Neural progenitor cell (in vitro differentiated cells): ENCODE results near the gene PSMD5. TPM values are rescaled to one million over a fixed set of nuclear protein-coding genes. Genes with fewer than 3 reads are reported as not detected.

ENCODE experiments used
- DNase-seq: peaks from one replicate; pipeline ENCODE4 v3.0.0-alpha.2; 2016; ENCODE audit warnings: low spot score
- H2AFZ ChIP-seq: fragments of 200-600 bp; sonication (generic); replicated peaks from 2 replicates; pipeline ENCODE4 v1.6.1; 2016; ENCODE audit warnings: antibody characterized with exemption
- H3F3A ChIP-seq: fragments of 200-600 bp; sonication (generic); 2 replicates; pipeline ENCODE4 v1.6.1; 2016; ENCODE audit warnings: antibody characterized with exemption, low read depth
- H3K27ac ChIP-seq: fragments of 200-600 bp; sonication (generic); 2 replicates; pipeline ENCODE4 v1.5.1; 2016; ENCODE audit warnings: mild to moderate bottlenecking
- H3K27me3 ChIP-seq: fragments of 200-600 bp; sonication (generic); 2 replicates; pipeline ENCODE4 v1.6.1; 2016; ENCODE audit warnings: mild to moderate bottlenecking, moderate library complexity
- H3K36me3 ChIP-seq: fragments of 200-600 bp; sonication (generic); 2 replicates; pipeline ENCODE4 v1.5.1; 2016
- H3K4me1 ChIP-seq: fragments of 200-600 bp; sonication (generic); 2 replicates; pipeline ENCODE4 v1.6.1; 2016; ENCODE audit warnings: mixed run types
- H3K4me2 ChIP-seq: fragments of 200-600 bp; sonication (generic); 2 replicates; pipeline ENCODE4 v1.6.1; 2016
- H3K4me3 ChIP-seq: fragments of 200-600 bp; sonication (generic); 2 replicates; pipeline ENCODE4 v1.5.1; 2016
- H3K79me2 ChIP-seq: fragments of 200-600 bp; sonication (generic); 2 replicates; pipeline ENCODE4 v1.6.1; 2016; ENCODE audit warnings: low read depth
- H3K9ac ChIP-seq: fragments of 200-600 bp; sonication (generic); 2 replicates; pipeline ENCODE4 v1.6.1; 2016
- H3K9me3 ChIP-seq: fragments of 200-600 bp; sonication (generic); 2 replicates; pipeline ENCODE4 v1.5.1; 2016; ENCODE audit warnings: low read depth
- H4K20me1 ChIP-seq: fragments of 200-600 bp; sonication (generic); 2 replicates; pipeline ENCODE4 v1.6.1; 2016; ENCODE audit warnings: low read depth
- H3K27ac Mint-ChIP-seq: 3 replicates; pipeline ENCODE4 v1.8.0; 2021; ENCODE audit warnings: mixed read lengths
- H3K27me3 Mint-ChIP-seq: 2 replicates; pipeline ENCODE4 v1.8.0; 2022; ENCODE audit warnings: low read depth, mild to moderate bottlenecking, inconsistent platforms, moderate library complexity, mixed read lengths; ENCODE audit not compliant: insufficient read depth
- H3K36me3 Mint-ChIP-seq: 3 replicates; pipeline ENCODE4 v1.8.0; 2021; ENCODE audit warnings: mixed read lengths
- H3K4me1 Mint-ChIP-seq: 3 replicates; pipeline ENCODE4 v1.8.0; 2021; ENCODE audit warnings: mixed read lengths
- H3K4me3 Mint-ChIP-seq: 3 replicates; pipeline ENCODE4 v1.8.0; 2021; ENCODE audit warnings: mild to moderate bottlenecking, moderate library complexity, mixed read lengths
- H3K9me3 Mint-ChIP-seq: 3 replicates; pipeline ENCODE4 v1.8.0; 2020; ENCODE audit warnings: mixed read lengths
- EZH2 ChIP-seq: fragments of 200-600 bp; sonication (generic); IDR thresholded peaks from 2 replicates; pipeline ENCODE4 v1.6.1; 2017; ENCODE audit warnings: antibody characterized with exemption, mild to moderate bottlenecking, moderate library complexity
- EZH2phosphoT487 ChIP-seq: fragments of 200-600 bp; sonication (generic); IDR thresholded peaks from 2 replicates; pipeline ENCODE4 v1.6.1; 2017; ENCODE audit warnings: antibody characterized with exemption
- total RNA-seq: library from RNA; depleted of rRNA; stranded (reverse); fragments of >200 nt; gene quantifications from 2 replicates; pipeline ENCODE4 v1.2.3, GENCODE V29; 2015; ENCODE audit warnings: low replicate concordance
- TF ChIP-seq, protein P1 (sequence below): fragments of 200-600 bp; sonication (generic); IDR thresholded peaks from 2 replicates; pipeline ENCODE4 v1.5.1; 2017; ENCODE audit warnings: antibody characterized with exemption, mild to moderate bottlenecking

The PSMD5 gene
- total RNA-seq, 1 donor from 2014 or later, result 8.7 TPM

DNA sequence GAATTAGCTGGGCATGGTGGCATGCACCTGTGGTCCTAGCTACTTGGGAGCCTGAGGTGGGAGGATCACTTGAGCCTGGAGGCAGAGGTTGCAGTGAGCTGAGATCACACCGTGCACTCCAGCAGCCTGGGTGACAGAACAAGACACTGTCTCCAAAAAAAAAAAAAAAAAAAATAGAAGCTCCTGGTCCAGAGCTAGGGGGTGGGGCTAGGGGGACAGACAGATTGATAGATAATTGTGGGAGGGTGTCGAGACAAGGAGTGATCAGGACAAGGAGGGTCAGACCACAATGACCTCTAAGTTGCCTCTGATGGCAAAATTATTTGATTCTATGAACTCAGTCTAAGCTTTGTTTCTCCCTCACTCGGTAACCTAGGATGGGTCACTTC, 40.9 kb upstream of the PSMD5 start:
- TF ChIP-seq EZH2phosphoT487, result no peak
- no peak for TF ChIP-seq EZH2
- TF ChIP-seq, protein P1, sequence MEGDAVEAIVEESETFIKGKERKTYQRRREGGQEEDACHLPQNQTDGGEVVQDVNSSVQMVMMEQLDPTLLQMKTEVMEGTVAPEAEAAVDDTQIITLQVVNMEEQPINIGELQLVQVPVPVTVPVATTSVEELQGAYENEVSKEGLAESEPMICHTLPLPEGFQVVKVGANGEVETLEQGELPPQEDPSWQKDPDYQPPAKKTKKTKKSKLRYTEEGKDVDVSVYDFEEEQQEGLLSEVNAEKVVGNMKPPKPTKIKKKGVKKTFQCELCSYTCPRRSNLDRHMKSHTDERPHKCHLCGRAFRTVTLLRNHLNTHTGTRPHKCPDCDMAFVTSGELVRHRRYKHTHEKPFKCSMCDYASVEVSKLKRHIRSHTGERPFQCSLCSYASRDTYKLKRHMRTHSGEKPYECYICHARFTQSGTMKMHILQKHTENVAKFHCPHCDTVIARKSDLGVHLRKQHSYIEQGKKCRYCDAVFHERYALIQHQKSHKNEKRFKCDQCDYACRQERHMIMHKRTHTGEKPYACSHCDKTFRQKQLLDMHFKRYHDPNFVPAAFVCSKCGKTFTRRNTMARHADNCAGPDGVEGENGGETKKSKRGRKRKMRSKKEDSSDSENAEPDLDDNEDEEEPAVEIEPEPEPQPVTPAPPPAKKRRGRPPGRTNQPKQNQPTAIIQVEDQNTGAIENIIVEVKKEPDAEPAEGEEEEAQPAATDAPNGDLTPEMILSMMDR, result no peak
- peaks cover 2% of the 10 kb centered on the region for H3K9me3 Mint-ChIP-seq

GRCh38 chr9:120882935-120883607, 40.3 kb upstream of the PSMD5 start:
- Histone ChIP-seq H3K27me3 (peaks cover 2% of the 10 kb centered on the region), H3K9me3 (no peaks in the 10 kb centered on the region), H4K20me1 (no peaks in the 10 kb centered on the region), H3K27ac (no peak overlapping the region), H3K4me3 (no peak overlapping the region), H2AFZ (no peak overlapping the region), H3K4me1 (peaks cover 14% of the 10 kb centered on the region), H3K9ac (no peak overlapping the region), H3F3A (peaks cover 24% of the 10 kb centered on the region), H3K4me2 (no peak overlapping the region), H3K36me3 (no peaks in the 10 kb centered on the region), H3K79me2 (no peaks in the 10 kb centered on the region)
- H3K27me3 Mint-ChIP-seq, result peaks cover 9% of the 10 kb centered on the region
- TF ChIP-seq EZH2 (no peak), EZH2phosphoT487 (no peak)
- TF ChIP-seq, protein P1, result no peak
- no peak overlapping the region for H3K4me3 Mint-ChIP-seq
- DNase-seq, result no peak
- H3K36me3 Mint-ChIP-seq, result no peaks in the 10 kb centered on the region
- peaks cover 24% of the 10 kb centered on the region for H3K4me1 Mint-ChIP-seq
- peaks cover 2% of the 10 kb centered on the region for H3K9me3 Mint-ChIP-seq
- no peak overlapping the region for H3K27ac Mint-ChIP-seq

More for the DNA sequence above, 40.9 kb upstream of the PSMD5 start:
- H3K79me2 ChIP-seq, result no peaks in the 10 kb centered on the region
- no peaks in the 10 kb centered on the region for H3K36me3 Mint-ChIP-seq
- peaks cover 20% of the 10 kb centered on the region for H3K4me1 Mint-ChIP-seq
- H3F3A ChIP-seq, result peaks cover 19% of the 10 kb centered on the region
- no peak overlapping the region for H3K27ac Mint-ChIP-seq
- H3K27me3 ChIP-seq, result no peaks in the 10 kb centered on the region
- H3K4me3 Mint-ChIP-seq, result no peak overlapping the region
- H3K9ac ChIP-seq, result no peak overlapping the region
- no peak for DNase-seq
- H3K4me1 ChIP-seq, result peaks cover 12% of the 10 kb centered on the region
- H3K27me3 Mint-ChIP-seq, result peaks cover 9% of the 10 kb centered on the region
- no peaks in the 10 kb centered on the region for H4K20me1 ChIP-seq
- no peak overlapping the region for H3K4me2 ChIP-seq
- H2AFZ ChIP-seq, result no peak overlapping the region
- H3K4me3 ChIP-seq, result no peak overlapping the region
- H3K9me3 ChIP-seq, result no peaks in the 10 kb centered on the region
- no peaks in the 10 kb centered on the region for H3K36me3 ChIP-seq
- no peak overlapping the region for H3K27ac ChIP-seq

DNA sequence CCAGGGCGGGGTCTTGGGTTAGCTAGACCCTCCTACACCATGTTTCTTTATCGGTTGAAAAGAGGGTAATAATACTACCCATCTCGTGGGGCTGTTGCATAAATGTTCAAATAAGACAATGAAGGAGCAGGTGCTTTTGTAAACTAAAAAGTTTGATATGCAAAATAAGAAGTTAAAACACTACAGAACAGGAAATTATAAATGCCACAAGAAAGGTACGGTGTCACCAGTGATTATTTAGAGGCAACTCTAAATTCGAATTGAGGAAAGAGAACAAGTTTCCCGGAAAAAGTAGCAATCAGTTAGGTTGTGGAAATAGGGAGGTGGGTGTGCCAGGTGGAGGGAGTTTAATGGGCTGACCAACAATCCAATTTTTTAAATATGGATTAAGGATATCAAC, 36.7 kb upstream of the PSMD5 start:
- Histone ChIP-seq H3K36me3 (no peaks in the 10 kb centered on the region), H3K4me2 (no peak overlapping the region), H3K27ac (no peak overlapping the region), H3K9ac (no peak overlapping the region), H3F3A (peaks cover 45% of the 10 kb centered on the region), H2AFZ (no peak overlapping the region), H3K79me2 (no peaks in the 10 kb centered on the region), H3K9me3 (no peaks in the 10 kb centered on the region), H3K4me1 (peaks cover 18% of the 10 kb centered on the region), H4K20me1 (no peaks in the 10 kb centered on the region), H3K4me3 (no peak overlapping the region), H3K27me3 (peaks cover 17% of the 10 kb centered on the region)
- H3K4me3 Mint-ChIP-seq, result no peak overlapping the region
- no peak for DNase-seq
- H3K4me1 Mint-ChIP-seq, result peaks cover 30% of the 10 kb centered on the region
- peaks cover 2% of the 10 kb centered on the region for H3K9me3 Mint-ChIP-seq
- no peak overlapping the region for H3K27ac Mint-ChIP-seq
- peaks cover 6% of the 10 kb centered on the region for H3K36me3 Mint-ChIP-seq
- peaks cover 10% of the 10 kb centered on the region for H3K27me3 Mint-ChIP-seq
- TF ChIP-seq, protein P1, result no peak
- no peak for TF ChIP-seq EZH2phosphoT487
- TF ChIP-seq EZH2, result no peak
